GM20431 (cell line): ENCODE data around the gene PCYOX1L.

Experiments
- in situ Hi-C: fragments of 300-500 bp; cut with MseI, MboI; formaldehyde crosslinking; loops from one replicate; pipeline ENCODE4 v1.15.0; 2020; ENCODE audit warnings: low sequenced_read_pairs; ENCODE audit not compliant: unreplicated experiment

PCYOX1L gene

DNA sequence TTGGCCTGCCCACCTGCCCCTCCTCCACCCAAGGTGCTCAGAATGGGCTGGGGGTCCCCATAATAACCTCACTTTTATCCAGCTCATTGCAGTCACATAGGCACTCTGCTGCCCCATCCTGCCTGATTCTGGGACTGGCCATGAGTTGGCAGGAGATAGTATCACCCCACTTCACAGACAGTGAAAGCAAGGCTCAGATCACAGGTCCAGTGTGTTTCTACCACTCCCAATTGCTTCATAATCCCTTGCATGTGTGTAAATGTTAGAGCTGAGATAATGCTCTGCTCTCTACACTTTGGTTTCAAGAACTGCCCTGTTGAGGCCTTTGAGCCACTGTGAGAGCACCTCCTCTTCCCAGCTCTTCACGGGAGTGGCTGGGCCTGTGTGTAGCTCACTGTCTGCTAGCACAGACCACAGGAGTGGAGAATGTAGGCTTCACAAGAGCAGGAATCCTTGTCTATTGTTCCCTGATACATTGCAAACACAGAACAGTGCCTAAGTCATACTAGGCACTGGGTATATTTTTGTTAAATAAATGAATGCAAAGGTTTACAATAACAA lies 8.4 kb downstream of the PCYOX1L start:
- in situ Hi-C loops: no loop called here

- in situ Hi-C loops: no loop called here
Observed at GRCh38 chr5:149367249-149367971, 9.6 kb downstream of the PCYOX1L start.

DNA sequence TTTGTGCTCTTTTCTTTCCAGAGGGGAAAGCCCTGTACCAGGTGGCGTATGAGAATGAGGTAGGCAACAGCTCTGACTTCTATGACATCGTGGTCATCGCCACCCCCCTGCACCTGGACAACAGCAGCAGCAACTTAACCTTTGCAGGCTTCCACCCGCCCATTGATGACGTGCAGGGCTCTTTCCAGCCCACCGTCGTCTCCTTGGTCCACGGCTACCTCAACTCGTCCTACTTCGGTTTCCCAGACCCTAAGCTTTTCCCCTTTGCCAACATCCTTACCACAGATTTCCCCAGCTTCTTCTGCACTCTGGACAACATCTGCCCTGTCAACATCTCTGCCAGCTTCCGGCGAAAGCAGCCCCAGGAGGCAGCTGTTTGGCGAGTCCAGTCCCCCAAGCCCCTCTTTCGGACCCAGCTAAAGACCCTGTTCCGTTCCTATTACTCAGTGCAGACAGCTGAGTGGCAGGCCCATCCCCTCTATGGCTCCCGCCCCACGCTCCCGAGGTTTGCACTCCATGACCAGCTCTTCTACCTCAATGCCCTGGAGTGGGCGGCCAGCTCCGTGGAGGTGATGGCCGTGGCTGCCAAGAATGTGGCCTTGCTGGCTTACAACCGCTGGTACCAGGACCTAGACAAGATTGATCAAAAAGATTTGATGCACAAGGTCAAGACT lies 10.3 kb downstream of the PCYOX1L start:
- in situ Hi-C loops: no loop called here

GRCh38 chr5:149370878-149371277 lies 13.0 kb downstream of the PCYOX1L start:
- in situ Hi-C loops: no loop called here

- in situ Hi-C loops: no loop called here
Observed at GRCh38 chr5:149371296-149371962, 13.6 kb downstream of the PCYOX1L start.

GRCh38 chr5:149372076-149372795 lies 14.4 kb downstream of the PCYOX1L start:
- in situ Hi-C loops: no loop called here

DNA sequence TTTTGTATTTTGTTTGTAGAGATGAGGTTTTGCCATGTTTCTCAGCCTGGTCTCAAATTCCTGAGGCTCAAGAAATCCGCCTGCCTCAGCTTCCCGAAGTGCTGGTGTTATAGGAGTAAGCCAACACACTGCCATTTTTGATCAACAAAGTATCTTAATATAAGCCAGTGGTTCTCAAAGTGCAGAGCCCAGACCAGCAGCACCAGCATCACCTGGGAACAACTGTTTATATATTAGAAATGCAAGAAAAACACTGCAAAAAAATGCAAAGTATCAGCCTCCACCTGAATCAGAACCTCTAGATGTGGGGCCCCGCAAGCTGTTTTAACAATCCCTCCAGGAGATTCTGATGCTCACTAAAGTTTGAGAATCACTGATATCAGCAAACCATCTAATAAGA lies 15.1 kb downstream of the PCYOX1L start:
- in situ Hi-C loops: no loop called here

DNA sequence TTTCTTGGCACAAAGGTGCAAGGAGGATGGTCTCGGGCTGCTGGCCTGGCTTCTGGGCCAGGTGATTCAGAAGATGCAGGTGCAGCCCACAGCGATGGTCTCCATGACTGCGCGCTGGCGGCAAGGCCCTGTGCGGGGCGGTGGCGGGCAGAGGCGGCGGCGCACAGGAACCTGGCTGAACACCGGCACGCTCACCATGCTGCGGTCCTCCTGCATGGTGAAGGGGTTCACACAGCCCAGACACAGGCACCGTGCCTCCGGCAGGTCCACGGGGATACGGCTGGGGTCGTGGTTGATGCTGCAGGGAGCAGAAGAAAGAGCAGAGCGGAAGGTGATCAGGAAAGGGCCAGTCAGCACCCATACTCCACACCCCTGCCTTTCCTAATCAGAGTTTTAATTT lies 16.5 kb downstream of the PCYOX1L start:
- in situ Hi-C loops: no loop called here

DNA sequence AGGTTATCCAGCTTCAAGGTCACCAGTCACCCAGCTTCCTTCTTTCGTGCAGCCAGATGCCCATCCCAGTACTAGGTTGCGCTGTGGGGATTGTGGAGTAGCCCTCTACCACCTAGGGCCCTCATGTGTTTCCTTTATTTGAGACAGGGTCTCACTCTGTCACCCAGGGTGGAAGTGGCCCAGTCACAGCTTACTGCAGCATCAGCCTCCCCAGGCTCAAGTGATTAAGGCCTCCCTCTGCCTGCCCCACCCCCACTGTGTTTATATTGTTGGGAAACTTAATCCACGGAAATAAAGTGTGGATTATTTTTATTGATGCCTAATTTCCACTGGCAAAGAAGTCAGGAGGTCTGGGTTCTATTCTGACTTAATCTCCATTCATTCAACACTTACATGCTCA lies 17.0 kb downstream of the PCYOX1L start:
- in situ Hi-C loops: no loop called here

DNA sequence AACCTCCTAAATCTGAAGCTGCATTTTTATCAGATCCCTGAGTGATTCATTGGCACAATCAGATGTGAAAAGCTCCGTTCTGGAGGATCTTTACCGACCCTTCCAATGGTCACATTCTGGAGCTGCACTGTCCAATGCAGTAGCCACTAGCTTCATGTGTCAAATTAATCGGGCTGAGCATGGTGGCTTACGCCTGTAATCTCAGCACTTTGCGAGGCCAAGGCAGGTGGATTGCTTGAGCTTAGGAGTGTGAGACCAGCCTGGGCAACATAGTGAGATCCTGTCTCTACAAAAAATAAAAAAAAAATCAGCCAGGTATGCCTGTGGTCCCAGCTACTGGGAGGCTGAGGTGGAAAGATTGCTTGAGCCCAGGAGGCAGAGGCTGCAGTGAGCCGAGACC lies 17.6 kb downstream of the PCYOX1L start:
- in situ Hi-C loops: no loop called here

- in situ Hi-C loops: no loop called here
Observed at GRCh38 chr5:149376104-149376503, 18.3 kb downstream of the PCYOX1L start.

DNA sequence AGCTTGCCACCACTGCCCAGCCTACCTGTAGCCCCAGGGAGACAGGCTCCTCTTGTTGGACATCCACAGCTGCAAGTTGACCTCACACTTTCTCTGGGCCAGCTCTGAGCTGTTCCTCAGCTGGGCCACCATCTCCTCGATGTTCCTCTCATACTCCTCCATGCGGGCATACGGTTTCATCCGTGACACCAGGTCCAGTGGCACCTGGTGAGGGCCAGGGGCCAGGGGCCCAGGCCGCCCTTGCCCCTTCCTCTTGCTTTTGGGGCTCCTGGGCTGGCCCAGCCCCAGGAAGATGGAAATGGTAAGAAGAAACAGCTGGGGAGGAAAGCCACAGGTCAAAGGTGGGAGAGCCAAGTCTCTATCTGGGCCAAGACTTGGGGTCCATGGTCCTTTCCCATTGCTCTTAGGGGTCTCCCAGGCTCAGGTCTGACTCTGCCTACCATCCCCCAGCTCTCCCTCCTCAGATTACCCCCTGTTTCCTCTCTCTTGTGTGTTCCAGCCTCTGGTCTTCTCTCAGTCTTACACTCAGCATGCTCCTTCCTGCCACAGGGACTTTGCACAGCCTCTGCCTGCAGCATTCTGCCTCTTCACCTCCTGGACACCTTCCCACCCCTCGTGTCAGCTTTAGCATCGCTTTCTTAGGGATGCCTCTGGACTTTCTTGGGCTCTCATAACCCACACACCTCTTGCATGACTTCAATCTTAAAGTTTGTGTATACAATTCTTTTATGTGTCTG lies 19.0 kb downstream of the PCYOX1L start:
- in situ Hi-C loops: no loop called here

- in situ Hi-C loops: no loop called here
Observed at GRCh38 chr5:149378241-149378820, 20.5 kb downstream of the PCYOX1L start.

DNA sequence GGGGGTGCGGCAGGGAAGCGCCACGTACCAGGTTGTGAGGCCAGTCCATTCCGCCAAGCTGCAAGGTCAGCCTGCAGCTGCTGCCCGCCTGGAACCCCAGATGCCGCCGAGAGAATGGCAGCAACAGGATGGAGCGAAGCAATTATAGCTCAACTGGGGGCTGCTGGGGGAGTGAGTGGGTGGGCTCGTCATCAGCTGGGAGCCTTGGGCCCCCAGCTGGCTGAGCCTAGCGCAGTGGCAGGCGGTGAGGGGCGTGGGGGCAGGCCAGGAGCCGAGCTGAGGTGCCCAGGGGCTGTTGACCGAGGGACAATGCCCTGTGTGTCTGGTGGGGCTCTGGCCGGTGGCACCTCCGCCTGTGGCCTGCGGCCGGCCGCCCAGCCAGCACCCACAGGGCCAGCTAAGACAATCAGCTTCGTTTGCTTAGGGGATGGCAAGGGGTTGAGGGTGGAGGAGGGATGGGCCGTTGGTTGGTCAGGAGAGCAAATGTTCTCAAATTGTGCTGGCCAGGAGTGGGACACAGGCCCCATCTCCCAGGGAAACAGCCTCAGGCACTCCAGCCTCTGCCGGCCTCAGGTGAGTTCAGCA lies 21.4 kb downstream of the PCYOX1L start, which contains the start of gene IL17B:
Gene IL17B (minus strand): TSS at position 116 of the 585 bp plus-strand sequence. CDS start 67 bp downstream, at position 49.
- in situ Hi-C loops: no loop called here

DNA sequence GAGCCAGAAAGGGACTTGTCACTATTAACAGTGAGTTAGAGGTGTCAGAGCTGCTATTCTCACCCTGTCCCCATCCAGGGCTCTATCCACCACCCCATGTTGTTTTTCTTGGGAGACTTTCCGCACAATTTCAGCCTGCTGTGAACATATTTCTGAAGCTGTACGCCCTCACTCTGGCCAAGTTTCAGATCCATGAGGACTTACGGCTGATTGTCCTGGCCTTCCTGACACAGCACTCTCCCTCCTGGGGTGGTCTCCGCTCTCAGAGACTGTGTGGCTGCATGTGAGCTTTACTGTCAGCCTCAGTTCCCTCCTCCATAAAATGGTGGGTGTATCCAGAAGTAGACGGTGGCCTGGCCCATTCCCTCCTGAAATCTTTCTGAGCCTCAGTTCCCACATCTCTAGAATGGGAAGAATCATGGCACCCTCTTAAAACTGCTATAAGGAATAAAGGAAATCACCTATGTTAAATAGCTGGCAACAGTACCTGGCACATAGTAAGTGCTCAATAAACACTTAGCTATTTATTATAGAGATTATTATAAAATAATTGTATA lies 22.1 kb downstream of the PCYOX1L start:
- in situ Hi-C loops: loop anchor here (10.0 kb wide), 1 partner anchor 185 kb away; no protein-coding TSS in a partner anchor

GRCh38 chr5:149380466-149381121 lies 22.7 kb downstream of the PCYOX1L start:
- in situ Hi-C loops: loop anchor here (10.0 kb wide), 1 partner anchor 184 kb away; no protein-coding TSS in a partner anchor

- in situ Hi-C loops: loop anchor here (10.0 kb wide), 1 partner anchor 183 kb away; no protein-coding TSS in a partner anchor
Observed at GRCh38 chr5:149381261-149381985, 23.6 kb downstream of the PCYOX1L start.
